ENCODE results near the gene NPHS1. TPM values are rescaled to one million over a fixed set of nuclear protein-coding genes. Genes with fewer than 3 reads are reported as not detected.

NPHS1 gene
- total RNA-seq, 1 experiment from 2014 or later = not detected

DNA sequence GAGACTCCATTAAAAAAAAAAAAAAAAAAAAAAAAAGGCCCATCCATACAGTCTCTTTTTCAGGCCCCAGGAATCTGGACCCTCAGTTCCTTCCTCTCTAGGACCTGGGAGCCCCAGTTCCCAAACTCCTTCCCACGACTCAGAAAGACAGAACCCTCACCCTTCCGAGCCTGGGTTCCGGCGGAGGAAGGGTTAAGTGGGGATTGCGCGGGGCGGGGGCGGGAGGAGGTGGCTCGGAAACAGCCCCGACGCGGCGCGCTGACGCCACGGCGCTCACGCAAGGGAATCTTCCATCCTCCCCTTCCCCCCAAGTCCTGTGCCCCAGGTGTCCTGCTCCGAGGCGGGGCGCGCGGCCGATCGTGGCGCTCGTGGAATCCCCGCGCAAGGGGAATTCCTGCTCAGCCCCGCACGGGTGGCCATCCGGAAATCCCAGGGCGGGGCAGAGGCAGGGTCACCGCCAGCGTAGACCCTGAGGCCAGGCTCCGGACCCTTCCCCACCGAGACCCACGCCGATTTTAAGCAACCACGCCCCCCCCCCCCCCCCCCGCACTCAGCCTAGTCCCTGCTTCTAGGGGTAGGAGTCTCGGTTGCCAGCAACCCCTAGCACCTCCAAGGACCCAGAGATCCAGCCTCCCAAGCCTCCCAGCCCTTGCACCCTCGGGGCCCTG, 47.4 kb upstream of the NPHS1 start:
- ChIA-PET POLR2A (ENCODE audit: low non-redundant PET) (no interaction called here), CTCF (no interaction called here)
- no peaks in the 10 kb centered on the region for H3K9me3 ChIP-seq (ENCODE audit: low read depth, low read length, poor library complexity, severe bottlenecking)
- H3K4me1 ChIP-seq (ENCODE audit: insufficient read depth, low read length, poor library complexity, severe bottlenecking) = peaks cover 42% of the 10 kb centered on the region
- peak overlapping the region; percentile 80 for H3K27ac ChIP-seq (ENCODE audit: low read depth, low read length, poor library complexity, severe bottlenecking)
- intact Hi-C loops (cut with micrococcal nuclease; ENCODE audit: unreplicated experiment) = loop anchor here (1.0 kb wide), 1 partner anchor 32 kb away; no protein-coding TSS in a partner anchor
- no peaks in the 10 kb centered on the region for H3K27me3 ChIP-seq (replicated peaks; ENCODE audit: insufficient read depth, low read depth, low read length, poor library complexity)
- DNase-seq (ENCODE audit: low spot score) = peak; percentile 94
- TF ChIP-seq, protein P1, sequence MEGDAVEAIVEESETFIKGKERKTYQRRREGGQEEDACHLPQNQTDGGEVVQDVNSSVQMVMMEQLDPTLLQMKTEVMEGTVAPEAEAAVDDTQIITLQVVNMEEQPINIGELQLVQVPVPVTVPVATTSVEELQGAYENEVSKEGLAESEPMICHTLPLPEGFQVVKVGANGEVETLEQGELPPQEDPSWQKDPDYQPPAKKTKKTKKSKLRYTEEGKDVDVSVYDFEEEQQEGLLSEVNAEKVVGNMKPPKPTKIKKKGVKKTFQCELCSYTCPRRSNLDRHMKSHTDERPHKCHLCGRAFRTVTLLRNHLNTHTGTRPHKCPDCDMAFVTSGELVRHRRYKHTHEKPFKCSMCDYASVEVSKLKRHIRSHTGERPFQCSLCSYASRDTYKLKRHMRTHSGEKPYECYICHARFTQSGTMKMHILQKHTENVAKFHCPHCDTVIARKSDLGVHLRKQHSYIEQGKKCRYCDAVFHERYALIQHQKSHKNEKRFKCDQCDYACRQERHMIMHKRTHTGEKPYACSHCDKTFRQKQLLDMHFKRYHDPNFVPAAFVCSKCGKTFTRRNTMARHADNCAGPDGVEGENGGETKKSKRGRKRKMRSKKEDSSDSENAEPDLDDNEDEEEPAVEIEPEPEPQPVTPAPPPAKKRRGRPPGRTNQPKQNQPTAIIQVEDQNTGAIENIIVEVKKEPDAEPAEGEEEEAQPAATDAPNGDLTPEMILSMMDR (conservative IDR thresholded peaks at IDR 0.05; ENCODE audit: low read depth, low read length) = no peak
- TF ChIP-seq EZH2 (IDR thresholded peaks at IDR 0.05; ENCODE audit: borderline replicate concordance, low read depth, low read length, poor library complexity, severe bottlenecking) = no peak
- no TSS peak for BruUV-seq (replicated peaks)
- peaks cover 19% of the 10 kb centered on the region for H3K36me3 ChIP-seq (ENCODE audit: insufficient read depth, low read length, poor library complexity, severe bottlenecking)
- peak overlapping the region; percentile 73 for H3K4me3 ChIP-seq (ENCODE audit: low read depth, low read length, poor library complexity, severe bottlenecking)

DNA sequence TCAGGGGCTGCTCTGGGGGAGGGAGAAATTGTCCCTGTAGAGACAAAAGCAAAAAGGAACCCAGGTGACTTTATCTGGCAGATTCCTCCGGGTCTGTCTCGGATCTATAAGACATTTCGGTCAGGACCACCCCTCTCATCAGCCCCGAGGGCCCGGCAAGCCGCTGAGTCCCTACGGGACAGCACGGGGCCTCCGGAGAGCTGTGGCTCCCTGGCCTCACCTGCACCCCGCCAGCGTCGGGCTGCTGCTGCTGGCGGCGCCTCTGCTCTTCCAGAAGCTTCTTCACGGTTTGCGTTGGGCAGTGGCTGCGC, 46.1 kb upstream of the NPHS1 start:
- ChIA-PET CTCF (no interaction called here), POLR2A (ENCODE audit: low non-redundant PET) (no interaction called here)
- H3K27me3 ChIP-seq (replicated peaks; ENCODE audit: insufficient read depth, low read depth, low read length, poor library complexity) = no peaks in the 10 kb centered on the region
- no TSS peak for BruUV-seq (replicated peaks)
- no peaks in the 10 kb centered on the region for H3K9me3 ChIP-seq (ENCODE audit: low read depth, low read length, poor library complexity, severe bottlenecking)
- intact Hi-C loops (cut with micrococcal nuclease; ENCODE audit: unreplicated experiment) = no loop called here
- TF ChIP-seq, protein P1 (conservative IDR thresholded peaks at IDR 0.05; ENCODE audit: low read depth, low read length) = no peak
- TF ChIP-seq EZH2 (IDR thresholded peaks at IDR 0.05; ENCODE audit: borderline replicate concordance, low read depth, low read length, poor library complexity, severe bottlenecking) = no peak
- peaks cover 35% of the 10 kb centered on the region for H3K4me1 ChIP-seq (ENCODE audit: insufficient read depth, low read length, poor library complexity, severe bottlenecking)
- H3K36me3 ChIP-seq (ENCODE audit: insufficient read depth, low read length, poor library complexity, severe bottlenecking) = peaks cover 19% of the 10 kb centered on the region
- H3K27ac ChIP-seq (ENCODE audit: low read depth, low read length, poor library complexity, severe bottlenecking) = peak overlapping the region; percentile 80
- DNase-seq (ENCODE audit: low spot score) = no peak
- H3K4me3 ChIP-seq (ENCODE audit: low read depth, low read length, poor library complexity, severe bottlenecking) = peak overlapping the region; percentile 73

DNA sequence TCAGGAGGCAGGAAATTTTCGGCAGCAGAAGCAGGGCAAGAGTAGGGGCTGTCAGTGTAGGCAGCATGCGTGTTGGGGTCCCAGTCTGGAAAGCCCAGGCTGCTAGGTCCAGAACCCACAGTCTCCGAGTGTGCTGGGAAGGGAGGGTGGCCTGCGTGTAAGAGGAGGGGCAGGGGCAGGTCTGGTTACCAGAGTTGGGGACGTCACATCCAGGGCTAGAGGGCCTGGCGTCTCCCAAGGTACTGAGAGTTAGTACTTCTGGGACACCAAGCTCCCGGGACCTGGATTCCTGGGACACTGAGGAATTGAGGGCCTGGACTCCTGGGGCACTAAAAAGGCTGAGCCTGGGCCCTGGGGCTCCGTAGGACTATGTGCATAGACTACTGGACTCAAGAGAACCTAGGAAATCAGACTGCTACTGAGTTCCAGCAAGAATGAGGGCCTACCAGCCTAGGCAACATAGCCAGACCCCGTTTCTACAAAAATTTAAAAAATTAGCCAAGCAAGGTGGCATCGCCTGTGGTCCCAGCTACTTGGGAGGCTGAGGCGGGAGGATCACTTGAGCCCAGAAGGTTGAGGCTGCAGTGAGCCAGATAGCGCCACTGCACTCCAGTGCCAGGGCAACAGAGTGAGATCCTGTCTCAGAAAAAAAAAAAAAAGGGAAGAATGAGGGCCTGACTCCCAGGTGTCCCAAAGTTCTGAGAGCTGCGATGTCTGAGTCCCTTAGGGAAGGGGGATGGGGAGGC, 45.6 kb upstream of the NPHS1 start:
- DNase-seq (ENCODE audit: low spot score) = no peak
- Histone ChIP-seq H3K4me3 (ENCODE audit: low read depth, low read length, poor library complexity, severe bottlenecking) (peak overlapping the region; percentile 73), H3K36me3 (ENCODE audit: insufficient read depth, low read length, poor library complexity, severe bottlenecking) (peaks cover 22% of the 10 kb centered on the region), H3K27ac (ENCODE audit: low read depth, low read length, poor library complexity, severe bottlenecking) (no peak overlapping the region), H3K9me3 (ENCODE audit: low read depth, low read length, poor library complexity, severe bottlenecking) (no peaks in the 10 kb centered on the region), H3K27me3 (replicated peaks; ENCODE audit: insufficient read depth, low read depth, low read length, poor library complexity) (no peaks in the 10 kb centered on the region), H3K4me1 (ENCODE audit: insufficient read depth, low read length, poor library complexity, severe bottlenecking) (peaks cover 32% of the 10 kb centered on the region)
- CTCF ChIA-PET = no interaction called here
- POLR2A ChIA-PET (ENCODE audit: low non-redundant PET) = no interaction called here
- BruUV-seq (replicated peaks) = no TSS peak
- intact Hi-C loops (cut with micrococcal nuclease; ENCODE audit: unreplicated experiment) = no loop called here
- TF ChIP-seq, protein P1 (conservative IDR thresholded peaks at IDR 0.05; ENCODE audit: low read depth, low read length) = no peak
- no peak for TF ChIP-seq EZH2 (IDR thresholded peaks at IDR 0.05; ENCODE audit: borderline replicate concordance, low read depth, low read length, poor library complexity, severe bottlenecking)
